Naive thymus-derived CD8-positive, alpha-beta T cell (primary cell): ENCODE measurements around the gene EYS. TPM values are rescaled to one million over a fixed set of nuclear protein-coding genes. Genes with fewer than 3 reads are reported as not detected.

Experiments used
- ATAC-seq, 2 donors: fragments of 150-1000 bp; cut with Tn5 transposase in 1 of 2; sonication (Bioruptor Pico), chemical (Tn5 transposase) in 1 of 2; 1 replicate in 1 of 2; 2 replicates in 1 of 2; pipeline ENCODE4 v1.10.0; 2021; ENCODE audit warnings: mild to moderate bottlenecking in 2 of 2, moderate library complexity in 2 of 2
- POLR2A ChIA-PET: fragments of 350-600 bp; sonication (Branson Sonifier 250); formaldehyde crosslinking; loops from one replicate; lab custom pipeline; 2021; ENCODE audit warnings: antibody characterized with exemption; lab: Charles Lee
- DNase-seq, 10 donors: peaks; one replicate each; pipeline versions ENCODE4 v3.0.0 to v3.0.0-alpha.2; 2020 to 2022
- H3K27ac Mint-ChIP-seq, 10 donors: one replicate each; pipeline ENCODE4 v1.8.0; 2020 to 2022; ENCODE audit warnings: mild to moderate bottlenecking in 10 of 10, mixed read lengths in 10 of 10, moderate library complexity in 4 of 10, inconsistent platforms in 1 of 10
- H3K27me3 Mint-ChIP-seq, 5 donors: one replicate each; pipeline ENCODE4 v1.8.0; 2021 to 2022; ENCODE audit warnings: mixed read lengths in 5 of 5
- H3K36me3 Mint-ChIP-seq, 3 donors: one replicate each; pipeline ENCODE4 v1.8.0; 2020 to 2022; ENCODE audit warnings: mixed read lengths in 3 of 3, mild to moderate bottlenecking in 2 of 3, inconsistent platforms in 1 of 3
- H3K4me1 Mint-ChIP-seq, 4 donors: one replicate each; pipeline ENCODE4 v1.8.0; 2021 to 2022; ENCODE audit warnings: mixed read lengths in 4 of 4
- H3K4me3 Mint-ChIP-seq, 10 donors: one replicate each; pipeline ENCODE4 v1.8.0; 2020 to 2022; ENCODE audit warnings: mild to moderate bottlenecking in 10 of 10, mixed read lengths in 10 of 10, moderate library complexity in 6 of 10, inconsistent platforms in 1 of 10
- H3K9me3 Mint-ChIP-seq, 9 donors: one replicate each; pipeline ENCODE4 v1.8.0; 2020 to 2022; ENCODE audit warnings: mixed read lengths in 9 of 9, mild to moderate bottlenecking in 3 of 9, inconsistent platforms in 1 of 9, moderate library complexity in 1 of 9
- polyA plus RNA-seq, 3 donors: library from polyadenylated mRNA; unstranded; fragments of 300-500 nt; fragmentation: Illumina TruSeq; gene quantifications; one replicate each; pipeline ENCODE4 v1.2.3, GENCODE V29; 2021
- total RNA-seq, 8 experiments: library from RNA in 2 of 8; stranded (reverse) in 2 of 8; gene quantifications; one replicate each; pipeline ENCODE4 v1.2.3 and lab custom pipeline; 2021 to 2026

EYS gene
- total and polyA plus RNA-seq, 5 experiments from 2014 or later, result 0.07 to 0.09 TPM; not detected in 3

- H3K4me1 Mint-ChIP-seq, result no peaks in the 10 kb centered on the region
- H3K27ac Mint-ChIP-seq, result no peak overlapping the region
- H3K4me3 Mint-ChIP-seq, result no peak overlapping the region
- ATAC-seq, result no peak
- POLR2A ChIA-PET, result no interaction called here
- no peaks in the 10 kb centered on the region for H3K27me3 Mint-ChIP-seq
- H3K9me3 Mint-ChIP-seq, result peaks cover 0 to 28% (median 5%) of the 10 kb centered on the region in 9 donors
- no peak for DNase-seq
- no peaks in the 10 kb centered on the region for H3K36me3 Mint-ChIP-seq
Measured at GRCh38 chr6:64081453-64081852, 1625.6 kb downstream of the EYS start.

DNA sequence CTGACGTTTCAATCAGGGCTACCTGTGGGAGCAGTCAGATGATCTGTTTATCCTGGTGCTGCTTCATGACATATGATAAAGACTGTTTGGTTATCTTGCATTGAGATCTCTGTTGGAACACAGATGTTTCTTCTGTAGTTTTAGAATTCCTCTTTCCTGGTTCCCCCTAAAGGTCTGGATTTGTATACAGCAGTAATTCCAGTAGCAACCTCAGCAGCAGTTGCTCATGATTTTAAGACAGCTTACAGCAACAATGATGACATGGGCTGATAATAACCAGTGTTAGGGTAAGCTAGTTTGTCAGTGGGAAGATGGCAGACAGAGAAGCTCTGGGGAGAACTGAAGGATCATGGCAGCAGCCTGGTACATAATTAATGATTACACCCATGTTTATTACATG lies 1632.0 kb downstream of the EYS start:
- no peak for DNase-seq
- Mint-ChIP-seq H3K4me1 (no peaks in the 10 kb centered on the region), H3K4me3 (no peak overlapping the region), H3K36me3 (no peaks in the 10 kb centered on the region), H3K27me3 (no peaks in the 10 kb centered on the region), H3K27ac (no peak overlapping the region), H3K9me3 (peaks cover 0 to 14% (median 0%) of the 10 kb centered on the region in 9 donors)
- POLR2A ChIA-PET, result no interaction called here
- ATAC-seq, result no peak

GRCh38 chr6:64072686-64073085 lies 1634.3 kb downstream of the EYS start:
- Mint-ChIP-seq H3K4me3 (no peak overlapping the region), H3K4me1 (no peaks in the 10 kb centered on the region), H3K27me3 (no peaks in the 10 kb centered on the region), H3K27ac (no peak overlapping the region), H3K36me3 (no peaks in the 10 kb centered on the region), H3K9me3 (peaks cover 0 to 6% (median 0%) of the 10 kb centered on the region in 9 donors)
- POLR2A ChIA-PET, result no interaction called here
- no peak for DNase-seq
- no peak for ATAC-seq

GRCh38 chr6:64064919-64065318 lies 1642.1 kb downstream of the EYS start:
- no peaks in the 10 kb centered on the region for H3K4me1 Mint-ChIP-seq
- POLR2A ChIA-PET, result no interaction called here
- H3K27ac Mint-ChIP-seq, result no peak overlapping the region
- DNase-seq, result no peak
- no peak for ATAC-seq
- no peaks in the 10 kb centered on the region for H3K27me3 Mint-ChIP-seq
- H3K4me3 Mint-ChIP-seq, result no peak overlapping the region
- H3K36me3 Mint-ChIP-seq, result peaks cover 0 to 4% (median 0%) of the 10 kb centered on the region in 3 donors
- H3K9me3 Mint-ChIP-seq, result peaks cover 0 to 15% (median 2%) of the 10 kb centered on the region in 9 donors

GRCh38 chr6:64062960-64063683 lies 1643.9 kb downstream of the EYS start:
- no peak for ATAC-seq
- no peaks in the 10 kb centered on the region for H3K27me3 Mint-ChIP-seq
- DNase-seq, result no peak
- H3K4me1 Mint-ChIP-seq, result no peaks in the 10 kb centered on the region
- no peak overlapping the region for H3K4me3 Mint-ChIP-seq
- H3K36me3 Mint-ChIP-seq, result peaks cover 0 to 4% (median 0%) of the 10 kb centered on the region in 3 donors
- POLR2A ChIA-PET, result no interaction called here
- peaks cover 0 to 16% (median 2%) of the 10 kb centered on the region in 9 donors for H3K9me3 Mint-ChIP-seq
- no peak overlapping the region for H3K27ac Mint-ChIP-seq

DNA sequence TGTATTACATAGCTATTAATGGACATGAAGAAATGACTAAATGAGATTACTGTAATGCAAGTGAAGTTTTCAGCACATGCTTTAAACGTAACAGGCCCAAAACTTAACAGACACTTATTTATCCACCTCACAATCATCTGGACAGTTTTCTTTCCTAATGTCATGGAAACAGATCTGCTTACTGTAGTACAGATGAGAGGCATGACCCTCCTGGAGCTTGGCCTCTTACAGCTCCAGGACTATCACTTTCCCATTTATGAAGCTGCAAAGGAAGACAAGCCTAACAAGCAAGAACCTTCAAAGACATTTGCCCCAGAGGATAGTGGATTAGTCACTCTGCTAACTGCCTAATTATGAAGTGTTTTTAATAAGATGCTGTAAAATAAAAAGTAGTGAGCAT lies 1652.2 kb downstream of the EYS start:
- H3K36me3 Mint-ChIP-seq, result no peaks in the 10 kb centered on the region
- H3K4me1 Mint-ChIP-seq, result no peaks in the 10 kb centered on the region
- no peak overlapping the region for H3K27ac Mint-ChIP-seq
- H3K27me3 Mint-ChIP-seq, result no peaks in the 10 kb centered on the region
- DNase-seq (no peak), ATAC-seq (no peak)
- POLR2A ChIA-PET, result no interaction called here
- no peak overlapping the region for H3K4me3 Mint-ChIP-seq
- H3K9me3 Mint-ChIP-seq, result peaks cover 0 to 22% (median 0%) of the 10 kb centered on the region in 9 donors

DNA sequence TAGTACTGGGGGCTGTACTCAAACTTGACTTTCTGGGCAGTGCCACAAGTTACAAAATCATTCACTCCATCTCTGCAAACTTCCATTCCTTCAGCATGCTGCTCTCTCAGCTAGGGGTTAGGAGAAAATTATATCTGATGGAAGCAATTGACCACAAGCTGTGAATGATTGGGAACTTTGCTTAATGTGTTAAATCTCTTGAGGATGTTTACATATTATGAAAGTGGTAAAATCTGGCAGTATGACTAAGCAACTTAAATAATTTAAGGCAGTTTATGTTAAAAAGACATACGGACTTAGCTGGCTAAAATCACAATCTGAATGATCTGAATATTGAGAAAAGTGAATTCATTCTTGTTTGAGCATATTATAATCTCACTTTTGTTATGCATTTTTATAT lies 1656.4 kb downstream of the EYS start:
- Mint-ChIP-seq H3K27me3 (no peaks in the 10 kb centered on the region), H3K9me3 (peaks cover 0 to 11% (median 0%) of the 10 kb centered on the region in 9 donors), H3K36me3 (no peaks in the 10 kb centered on the region), H3K4me1 (no peaks in the 10 kb centered on the region), H3K27ac (no peak overlapping the region), H3K4me3 (no peak overlapping the region)
- POLR2A ChIA-PET, result no interaction called here
- no peak for DNase-seq
- ATAC-seq, result no peak

DNA sequence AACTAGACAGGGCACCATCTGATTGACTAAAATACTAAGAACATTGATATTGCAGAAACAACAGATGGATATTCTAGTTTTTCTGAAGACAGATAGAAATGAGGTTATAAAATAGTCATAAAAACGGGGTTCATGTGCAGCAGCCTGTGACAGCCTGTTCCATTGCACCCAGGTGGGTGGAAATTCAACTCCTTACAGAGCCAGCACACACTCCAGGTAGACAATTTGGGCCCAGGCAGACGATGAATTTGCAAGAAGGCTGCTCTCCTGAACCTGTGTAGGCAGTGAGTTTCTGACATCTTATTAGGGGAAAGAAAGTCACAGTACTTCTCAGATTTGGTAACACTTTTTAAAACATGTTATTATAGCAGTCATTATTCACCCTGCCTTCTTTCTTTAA lies 1657.3 kb downstream of the EYS start:
- Mint-ChIP-seq H3K27ac (no peak overlapping the region), H3K36me3 (no peaks in the 10 kb centered on the region), H3K4me3 (no peak overlapping the region), H3K27me3 (no peaks in the 10 kb centered on the region), H3K4me1 (no peaks in the 10 kb centered on the region), H3K9me3 (peaks cover 0 to 11% (median 0%) of the 10 kb centered on the region in 9 donors)
- ATAC-seq (no peak), DNase-seq (no peak)
- POLR2A ChIA-PET, result no interaction called here

DNA sequence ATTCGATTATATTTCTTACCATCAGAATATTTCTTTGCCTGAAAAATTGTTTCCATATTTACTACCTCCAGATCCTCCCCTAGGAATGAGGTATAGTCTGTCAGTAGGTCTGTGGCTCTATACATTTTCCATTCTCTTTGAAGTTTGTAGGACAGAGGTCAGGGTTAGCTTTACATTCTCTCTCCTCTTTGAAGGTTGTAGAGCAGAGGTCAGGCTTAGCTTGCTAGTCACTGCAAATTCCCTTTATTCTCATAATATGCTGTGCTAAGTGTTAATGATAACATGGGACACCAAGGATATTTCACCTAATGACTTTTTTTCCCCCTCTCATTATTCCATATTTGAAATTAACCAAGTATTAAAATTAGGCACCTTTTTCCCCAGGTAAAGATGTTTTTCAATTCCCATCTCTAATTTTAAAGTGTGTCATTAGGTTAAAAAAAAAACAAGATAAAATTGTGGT lies 1660.2 kb downstream of the EYS start:
- peaks cover 0 to 11% (median 0%) of the 10 kb centered on the region in 9 donors for H3K9me3 Mint-ChIP-seq
- no peak overlapping the region for H3K27ac Mint-ChIP-seq
- no peak overlapping the region for H3K4me3 Mint-ChIP-seq
- POLR2A ChIA-PET, result no interaction called here
- no peaks in the 10 kb centered on the region for H3K36me3 Mint-ChIP-seq
- DNase-seq, result no peak
- no peaks in the 10 kb centered on the region for H3K27me3 Mint-ChIP-seq
- ATAC-seq, result no peak
- no peaks in the 10 kb centered on the region for H3K4me1 Mint-ChIP-seq

GRCh38 chr6:64041373-64041772 lies 1665.7 kb downstream of the EYS start:
- ATAC-seq (no peak), DNase-seq (no peak)
- Mint-ChIP-seq H3K27me3 (no peaks in the 10 kb centered on the region), H3K9me3 (peaks cover 0 to 7% (median 0%) of the 10 kb centered on the region in 9 donors), H3K36me3 (no peaks in the 10 kb centered on the region), H3K27ac (no peak overlapping the region), H3K4me1 (no peaks in the 10 kb centered on the region), H3K4me3 (no peak overlapping the region)
- POLR2A ChIA-PET, result no interaction called here

GRCh38 chr6:64040113-64040512 lies 1666.9 kb downstream of the EYS start:
- no peaks in the 10 kb centered on the region for H3K27me3 Mint-ChIP-seq
- no peak for DNase-seq
- no peaks in the 10 kb centered on the region for H3K36me3 Mint-ChIP-seq
- no peaks in the 10 kb centered on the region for H3K4me1 Mint-ChIP-seq
- no peak for ATAC-seq
- peaks cover 0 to 7% (median 0%) of the 10 kb centered on the region in 9 donors for H3K9me3 Mint-ChIP-seq
- POLR2A ChIA-PET, result no interaction called here
- no peak overlapping the region for H3K4me3 Mint-ChIP-seq
- no peak overlapping the region for H3K27ac Mint-ChIP-seq

GRCh38 chr6:64037427-64037826 lies 1669.6 kb downstream of the EYS start:
- H3K36me3 Mint-ChIP-seq, result no peaks in the 10 kb centered on the region
- DNase-seq, result no peak
- H3K4me1 Mint-ChIP-seq, result no peaks in the 10 kb centered on the region
- H3K27me3 Mint-ChIP-seq, result no peaks in the 10 kb centered on the region
- ATAC-seq, result no peak
- no peak overlapping the region for H3K27ac Mint-ChIP-seq
- POLR2A ChIA-PET, result no interaction called here
- peaks cover 0 to 4% (median 0%) of the 10 kb centered on the region in 9 donors for H3K9me3 Mint-ChIP-seq
- H3K4me3 Mint-ChIP-seq, result no peak overlapping the region

DNA sequence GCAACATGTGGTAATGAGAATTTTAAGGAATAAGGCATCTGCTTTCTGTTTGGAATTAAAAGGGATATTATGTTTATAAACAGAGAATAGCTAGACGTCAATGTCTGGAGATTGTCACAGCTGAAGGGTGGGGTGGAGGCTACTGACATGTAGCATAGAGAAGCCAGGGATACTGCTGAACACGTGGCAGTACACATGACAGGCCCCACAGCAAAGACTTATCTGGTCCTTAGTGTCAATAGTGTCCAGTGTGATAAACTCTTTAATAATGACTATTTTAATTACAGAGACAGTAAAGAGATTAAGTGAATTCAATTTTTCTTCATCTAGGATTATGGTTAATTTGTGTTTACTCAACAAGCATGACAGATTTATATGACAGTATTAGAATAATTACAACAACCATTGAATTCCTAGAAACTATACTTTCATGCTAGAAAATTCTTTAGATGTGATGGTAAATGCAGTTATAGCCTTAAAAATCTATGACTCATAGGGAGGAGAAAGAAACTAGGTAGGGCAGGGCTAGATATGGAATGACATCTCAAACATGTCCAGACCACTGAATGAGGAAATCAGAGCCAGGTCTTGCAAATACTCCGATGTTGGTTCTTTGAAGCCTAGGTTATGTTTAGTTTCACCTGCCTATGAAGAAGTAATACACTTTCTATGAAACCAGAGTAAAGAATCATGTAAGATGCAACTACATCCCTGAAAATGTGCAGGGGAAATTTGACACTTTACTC lies 1671.9 kb downstream of the EYS start:
- POLR2A ChIA-PET, result no interaction called here
- H3K4me3 Mint-ChIP-seq, result no peak overlapping the region
- H3K27ac Mint-ChIP-seq, result no peak overlapping the region
- H3K9me3 Mint-ChIP-seq, result peaks cover 0 to 4% (median 0%) of the 10 kb centered on the region in 9 donors
- DNase-seq, result no peak
- H3K4me1 Mint-ChIP-seq, result no peaks in the 10 kb centered on the region
- ATAC-seq, result no peak
- no peaks in the 10 kb centered on the region for H3K27me3 Mint-ChIP-seq
- H3K36me3 Mint-ChIP-seq, result no peaks in the 10 kb centered on the region
